Embryonic facial prominence (tissue), 1 donor: Measurements from ENCODE around the gene AGBL1.

Experiments used
- DNase-seq: peaks from one replicate; pipeline ENCODE4 v3.0.0-alpha.2; 2016; ENCODE audit errors: extremely low spot score

The AGBL1 gene

GRCh38 chr15:86645925-86646500 is 566.3 kb downstream of the AGBL1 start:
- DNase-seq: no peak

- DNase-seq: no peak
Observed at GRCh38 chr15:86647810-86648440, 568.3 kb downstream of the AGBL1 start.

GRCh38 chr15:86649277-86649676 is 569.6 kb downstream of the AGBL1 start:
- DNase-seq: no peak

GRCh38 chr15:86650094-86650493 is 570.4 kb downstream of the AGBL1 start:
- no peak for DNase-seq

- DNase-seq: no peak
Observed at GRCh38 chr15:86653344-86654197, 573.9 kb downstream of the AGBL1 start.

- DNase-seq: no peak
Observed at GRCh38 chr15:86654501-86654900, 574.8 kb downstream of the AGBL1 start.

GRCh38 chr15:86657305-86657704 is 577.6 kb downstream of the AGBL1 start:
- no peak for DNase-seq

- no peak for DNase-seq
Observed at GRCh38 chr15:86659724-86660411, 580.2 kb downstream of the AGBL1 start.

GRCh38 chr15:86661580-86661979 is 581.9 kb downstream of the AGBL1 start:
- DNase-seq: no peak

GRCh38 chr15:86663304-86663703 is 583.6 kb downstream of the AGBL1 start:
- DNase-seq: no peak

GRCh38 chr15:86663979-86664378 is 584.3 kb downstream of the AGBL1 start:
- no peak for DNase-seq

- DNase-seq: no peak
Observed at GRCh38 chr15:86664581-86664980, 584.9 kb downstream of the AGBL1 start.

GRCh38 chr15:86676002-86676401 is 596.3 kb downstream of the AGBL1 start:
- no peak for DNase-seq

- DNase-seq: no peak
Observed at GRCh38 chr15:86677278-86677677, 597.6 kb downstream of the AGBL1 start.

- DNase-seq: no peak
Observed at GRCh38 chr15:86685263-86685662, 605.6 kb downstream of the AGBL1 start.

- no peak for DNase-seq
Observed at GRCh38 chr15:86689006-86689405, 609.3 kb downstream of the AGBL1 start.

- no peak for DNase-seq
Observed at GRCh38 chr15:86690566-86690965, 610.9 kb downstream of the AGBL1 start.

GRCh38 chr15:86691091-86691663 is 611.5 kb downstream of the AGBL1 start:
- DNase-seq: peak; percentile 9

- no peak for DNase-seq
Observed at GRCh38 chr15:86700864-86701610, 621.4 kb downstream of the AGBL1 start.

GRCh38 chr15:86701611-86701963 is 621.9 kb downstream of the AGBL1 start:
- no peak for DNase-seq

- DNase-seq: no peak
Observed at GRCh38 chr15:86706813-86707212, 627.1 kb downstream of the AGBL1 start.
